ENCODE measurements around the gene MLH3.

Gene MLH3

DNA sequence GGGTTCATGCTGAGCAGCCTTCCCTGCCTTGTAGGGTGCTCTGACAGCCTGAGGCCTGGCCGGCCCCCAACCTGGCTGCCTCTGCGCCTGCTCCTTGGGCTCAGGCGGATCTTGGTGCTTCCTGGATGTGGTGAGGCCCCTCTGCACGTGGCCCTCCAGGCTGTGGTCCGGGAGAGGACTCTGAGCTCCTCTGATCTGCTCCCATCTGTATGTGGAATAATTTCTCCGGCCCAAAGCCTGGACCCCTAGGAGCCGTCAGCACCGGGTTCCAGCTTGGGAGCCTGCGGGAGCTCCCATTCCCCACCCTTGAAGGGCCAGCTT, 69.8 kb downstream of the MLH3 start:
- no peak for DNase-seq

DNA sequence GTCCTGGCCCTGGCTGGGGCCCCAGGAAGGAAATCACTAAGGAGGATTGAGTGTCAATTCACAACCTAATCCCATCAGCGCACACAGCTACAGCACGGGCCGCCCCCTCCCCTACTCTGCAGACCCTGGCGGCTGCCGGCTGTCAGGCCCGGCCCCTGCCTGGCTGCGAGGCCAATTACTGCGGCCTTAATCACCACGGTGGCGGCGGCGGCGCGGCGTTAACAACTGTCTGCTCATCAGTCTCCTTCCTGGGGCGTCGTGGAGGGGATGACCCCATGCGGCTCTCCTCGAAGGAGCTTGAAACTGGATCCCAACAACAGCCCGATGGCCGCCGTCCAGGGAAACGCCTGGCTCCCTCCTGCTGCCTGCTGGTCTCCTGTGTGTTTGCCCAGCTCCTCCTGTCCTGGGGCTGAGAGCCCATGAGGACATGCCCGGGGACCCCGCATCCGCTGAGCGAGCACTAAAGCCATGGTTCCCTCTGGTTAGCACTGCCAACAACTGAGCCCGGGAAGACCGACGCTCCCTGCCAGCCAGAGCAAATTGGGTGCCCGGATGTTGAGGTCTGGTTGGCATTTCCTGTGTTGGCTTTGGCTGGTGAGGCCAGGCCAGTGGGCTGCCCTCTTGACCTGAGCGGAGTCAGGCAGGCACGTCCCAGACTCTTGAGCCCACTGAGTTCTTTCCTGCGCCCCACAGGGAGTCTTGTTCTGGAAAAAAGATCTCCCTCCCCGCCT, 70.4 kb downstream of the MLH3 start:
- DNase-seq = peak; percentile 29

DNA sequence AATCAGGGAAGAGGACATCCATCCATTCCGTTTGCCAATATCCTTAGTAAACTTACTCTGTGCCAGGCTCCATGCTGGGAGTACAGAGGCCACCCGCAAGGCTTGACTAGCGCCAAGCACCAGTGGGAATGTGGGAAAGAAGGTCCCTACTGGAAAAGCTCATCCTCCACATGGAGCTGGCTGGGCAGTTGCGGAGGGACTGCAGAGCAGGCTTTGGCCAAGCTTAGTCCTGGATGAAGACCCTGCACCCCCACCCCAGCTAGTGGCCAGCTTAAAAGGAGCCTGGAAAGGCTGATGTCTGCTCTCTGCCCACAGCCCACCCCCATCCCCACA, 70.9 kb downstream of the MLH3 start:
- DNase-seq = no peak

DNA sequence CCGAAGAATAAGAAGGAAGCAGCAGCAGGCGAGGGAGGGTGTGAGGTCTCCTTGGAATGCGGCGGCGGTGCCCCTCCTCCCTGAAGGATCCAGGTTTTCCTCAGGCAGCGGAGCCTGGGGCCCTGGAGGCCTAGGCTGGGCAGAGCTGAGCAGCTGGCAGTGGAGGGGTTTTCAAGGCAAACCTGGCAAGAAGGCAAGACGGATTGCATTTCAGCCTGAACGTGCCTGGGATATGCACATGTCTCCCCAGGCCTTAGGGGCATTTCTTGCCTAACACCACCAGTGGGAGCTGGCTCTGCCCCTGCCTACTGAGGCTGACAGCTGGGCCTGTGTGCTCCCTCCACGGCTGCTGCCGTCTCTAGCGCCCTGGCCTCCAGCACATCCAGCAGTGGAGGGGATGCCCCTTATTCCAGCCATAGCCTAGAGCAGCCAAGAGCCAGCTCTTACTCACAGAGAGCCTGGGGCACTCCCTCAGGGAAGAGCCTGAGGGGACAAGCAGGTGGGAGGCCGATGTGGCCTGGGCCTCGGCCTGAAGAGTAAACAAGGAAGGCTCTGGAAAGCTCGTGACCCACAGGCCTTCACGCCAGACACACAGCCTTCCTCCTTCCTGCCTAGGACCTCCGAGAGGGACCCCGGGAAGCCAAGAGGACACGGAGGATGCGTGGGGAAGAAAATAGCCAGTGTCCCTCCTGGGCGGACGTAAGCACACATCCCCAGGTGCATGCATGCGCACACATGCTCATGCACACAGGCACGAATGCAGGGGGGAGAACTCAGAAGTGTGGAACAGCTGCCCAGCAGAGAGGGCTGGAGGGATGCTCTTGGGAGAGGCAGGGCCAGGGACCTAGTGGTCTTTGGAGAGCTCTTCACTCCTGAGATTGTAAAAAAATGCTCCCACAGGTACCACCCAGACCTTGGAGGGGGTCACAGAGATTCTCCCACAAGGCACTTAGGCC, 71.5 kb downstream of the MLH3 start:
- DNase-seq = peak; percentile 100

DNA sequence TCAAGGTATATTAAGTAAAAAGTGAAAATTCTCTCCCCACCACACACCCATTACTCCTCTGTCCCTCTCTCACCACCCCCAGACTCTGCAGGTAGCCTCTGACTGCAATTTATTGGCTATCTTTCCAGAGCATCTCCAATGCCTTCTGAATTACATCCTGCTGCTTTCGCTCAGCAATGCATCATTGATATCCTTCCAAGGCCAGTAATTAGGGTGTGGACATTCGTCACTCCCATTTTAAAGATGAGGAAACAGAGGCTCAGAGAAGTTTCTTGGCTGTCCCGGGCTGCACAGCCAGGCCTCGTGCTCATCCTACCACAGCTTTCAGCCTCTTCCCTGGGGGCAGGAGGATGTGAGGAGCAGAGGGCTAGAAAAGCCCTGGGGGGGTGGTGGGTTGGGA, 72.2 kb downstream of the MLH3 start:
- DNase-seq = no peak

DNA sequence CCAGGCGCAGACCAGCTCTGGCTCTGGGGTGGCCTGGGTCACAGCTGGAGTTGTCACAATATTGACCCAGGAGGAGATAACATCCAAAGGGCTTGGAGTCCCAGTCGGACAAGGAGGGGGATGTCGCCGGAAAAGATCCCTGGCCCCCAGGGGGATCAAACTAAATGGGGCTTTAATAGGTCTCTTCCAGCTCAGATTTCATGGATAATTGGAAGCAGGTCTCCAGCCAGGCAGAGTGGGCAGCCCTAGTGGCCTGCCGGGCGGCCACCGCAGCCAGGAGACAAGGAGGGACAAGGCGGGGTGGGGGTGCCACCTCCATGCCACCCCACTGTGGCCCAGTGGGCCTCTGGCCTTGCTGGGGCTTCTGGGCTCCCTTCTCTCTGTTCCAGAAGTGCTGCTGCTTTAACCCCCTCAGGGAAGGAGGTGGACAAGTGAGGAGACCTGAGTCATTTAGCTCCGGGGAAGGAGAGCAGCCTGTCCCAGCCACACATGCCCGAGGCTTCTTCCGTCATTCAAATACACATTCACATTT, 72.8 kb downstream of the MLH3 start:
- DNase-seq = no peak

DNA sequence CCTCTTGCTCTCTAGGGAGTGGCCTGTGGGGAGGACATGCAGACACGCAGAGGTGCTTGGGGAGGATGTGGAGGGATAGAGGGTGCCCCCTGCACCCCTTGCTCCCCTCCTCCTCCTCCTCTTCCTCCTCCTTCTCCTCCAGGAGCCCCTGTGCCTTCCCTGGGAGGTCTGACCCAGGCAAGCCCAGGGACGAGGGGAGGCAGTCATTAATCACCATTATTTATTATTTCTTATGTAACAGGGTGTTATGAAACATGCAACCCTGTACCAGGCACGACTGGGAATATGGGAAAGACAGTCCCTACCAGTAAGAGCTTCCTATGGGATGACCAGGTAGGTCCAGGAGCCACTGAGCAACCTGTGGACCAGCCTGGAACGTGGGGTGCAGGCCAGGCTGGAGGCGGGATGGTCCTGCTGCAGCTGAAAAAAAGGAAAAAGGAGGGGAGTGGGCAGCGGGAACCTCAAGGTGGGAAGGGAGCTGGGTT, 73.3 kb downstream of the MLH3 start:
- DNase-seq = no peak

DNA sequence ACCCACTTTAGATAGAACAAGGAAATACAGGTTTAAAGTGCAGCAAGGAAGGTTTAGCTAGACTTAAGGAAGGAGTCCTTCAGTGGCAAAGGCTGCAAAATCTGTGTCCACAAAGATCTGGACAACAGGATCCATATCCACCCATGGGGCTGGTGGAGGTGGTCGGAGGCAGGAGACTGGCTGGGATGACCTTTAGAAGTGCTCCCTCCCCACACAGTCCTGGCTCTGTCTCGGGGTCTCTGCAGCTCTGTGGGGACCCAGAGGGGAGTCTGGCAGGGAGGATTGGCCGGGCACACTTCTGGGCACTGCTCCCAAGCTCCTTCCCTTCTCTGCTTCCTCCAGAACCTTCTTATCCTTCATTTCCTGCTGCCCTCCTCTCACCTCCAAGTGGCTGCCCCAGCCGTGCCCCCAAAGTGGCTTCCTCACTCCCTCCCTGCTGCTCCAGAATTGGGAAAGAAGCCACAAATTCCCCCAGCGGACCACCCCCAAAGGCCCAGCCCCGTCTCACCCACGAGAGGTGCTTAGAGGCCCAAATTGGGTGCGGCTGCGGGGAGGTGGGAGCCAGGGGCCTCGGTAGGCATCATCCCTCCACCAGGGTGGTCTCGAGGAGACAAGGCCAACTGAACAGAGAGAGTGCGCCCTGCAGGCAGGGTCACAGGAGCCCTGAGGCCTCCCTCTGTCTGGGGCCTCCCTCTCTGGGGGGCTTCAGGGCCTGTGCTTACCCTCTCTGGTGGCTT, 73.9 kb downstream of the MLH3 start:
- DNase-seq = no peak

DNA sequence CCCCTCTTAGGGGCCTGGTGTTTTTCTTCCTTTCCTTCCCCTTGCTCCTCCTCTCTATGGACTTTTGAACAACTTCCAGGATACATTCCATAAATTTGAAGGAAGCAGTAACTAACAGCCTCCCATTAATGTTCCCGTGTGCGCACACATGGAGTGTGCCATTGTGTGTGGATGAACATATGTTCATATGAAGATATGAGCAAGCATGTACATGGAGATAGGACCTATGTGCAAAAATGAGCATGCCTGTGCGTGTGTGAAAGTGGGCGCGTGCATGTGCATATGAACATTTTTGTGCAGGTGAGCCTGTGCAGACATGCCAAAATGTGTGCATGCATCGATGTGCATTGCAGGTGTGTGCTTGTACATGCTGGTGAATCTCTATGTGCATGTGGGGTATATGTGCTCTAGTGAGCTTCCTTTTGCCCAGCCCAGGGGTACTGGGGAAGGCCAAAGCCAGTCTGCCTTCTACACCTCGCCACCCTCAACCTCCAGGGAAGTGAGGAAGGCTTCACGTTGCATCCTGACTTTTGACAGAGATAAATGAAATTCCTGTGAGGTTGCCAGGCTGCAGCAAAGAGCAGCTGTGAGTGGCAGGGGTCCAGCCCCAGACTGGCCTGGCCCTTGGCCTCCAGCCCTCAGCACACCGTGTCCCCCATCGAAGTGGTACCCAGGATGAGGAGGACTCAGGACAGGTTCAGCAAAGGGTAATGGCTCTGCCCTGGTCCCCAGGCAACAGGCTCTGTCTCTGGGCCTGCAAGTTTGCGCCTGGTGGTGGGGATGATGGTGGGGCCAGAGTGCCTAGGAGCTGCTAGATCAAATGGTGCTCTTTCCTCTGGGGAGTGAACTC, 74.8 kb downstream of the MLH3 start:
- DNase-seq = no peak

DNA sequence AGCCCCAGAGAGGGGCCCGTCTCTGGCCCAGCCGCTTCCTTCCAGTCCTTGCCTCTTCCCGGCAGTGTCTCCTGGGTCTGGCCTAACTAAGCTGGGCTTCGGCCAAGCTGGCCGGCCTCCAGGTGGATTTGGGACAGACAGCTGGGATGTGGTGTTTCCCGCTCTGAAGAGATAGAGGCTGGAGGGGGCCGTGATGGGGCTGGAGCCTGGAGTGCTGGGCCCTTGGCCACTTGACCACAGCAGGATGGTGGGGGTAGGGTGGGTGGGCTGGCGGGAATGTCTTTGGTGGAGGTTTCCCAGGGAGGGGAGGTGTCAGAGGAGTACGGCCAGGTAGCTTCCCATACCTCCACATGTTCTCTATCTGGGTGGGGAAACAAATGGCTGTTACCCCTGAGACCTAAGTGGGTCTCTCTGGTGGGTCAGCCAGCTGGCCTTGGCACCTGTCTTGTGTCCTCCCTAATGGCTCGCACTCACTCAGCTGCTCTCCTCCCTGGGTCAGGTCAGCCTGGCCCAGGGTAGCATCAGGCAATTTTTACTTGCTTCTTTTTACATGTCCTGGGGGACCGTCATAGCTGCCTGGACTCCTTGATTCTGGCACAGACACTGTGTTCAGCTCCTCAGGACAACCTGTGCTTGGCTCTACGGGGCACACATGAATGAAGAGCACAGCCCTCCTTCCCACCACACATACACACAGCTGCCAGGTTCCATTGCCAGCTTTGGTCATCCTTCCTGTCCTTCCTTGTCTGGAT, 76.0 kb downstream of the MLH3 start:
- no peak for DNase-seq

DNA sequence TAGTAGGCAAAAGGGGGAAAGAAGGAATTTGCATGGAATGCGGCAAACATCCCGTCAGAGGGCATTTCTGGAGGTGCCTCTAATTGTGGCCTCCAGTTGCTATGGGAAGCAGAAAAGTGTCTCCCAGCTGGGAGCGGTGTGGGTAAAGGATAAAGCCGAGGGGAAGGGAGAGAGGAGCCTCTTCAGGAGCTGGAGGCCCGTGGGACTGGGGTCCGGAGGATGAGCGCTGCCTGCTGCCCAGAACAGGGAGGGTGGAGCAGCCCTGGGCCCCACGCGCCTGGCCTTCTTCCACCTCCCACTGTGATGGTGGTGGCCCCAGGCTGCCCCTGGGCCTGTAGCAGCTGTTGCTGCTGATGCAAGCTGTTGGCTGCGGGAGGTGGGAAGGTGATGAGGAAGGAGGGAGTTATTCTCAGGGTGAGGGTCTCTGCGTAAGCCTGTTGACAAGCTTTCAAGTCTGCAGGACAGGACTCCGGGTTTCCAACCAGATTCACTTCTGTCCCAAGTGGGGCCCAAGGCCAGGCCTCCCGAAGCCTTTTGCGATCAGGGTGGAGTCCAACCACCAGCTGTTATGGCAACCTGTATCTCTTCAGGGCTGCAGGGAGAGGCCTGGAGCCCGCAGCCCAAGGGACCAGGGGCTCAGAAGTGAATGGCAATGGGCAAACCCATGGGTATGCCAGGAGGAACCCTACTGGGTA, 76.8 kb downstream of the MLH3 start:
- no peak for DNase-seq

DNA sequence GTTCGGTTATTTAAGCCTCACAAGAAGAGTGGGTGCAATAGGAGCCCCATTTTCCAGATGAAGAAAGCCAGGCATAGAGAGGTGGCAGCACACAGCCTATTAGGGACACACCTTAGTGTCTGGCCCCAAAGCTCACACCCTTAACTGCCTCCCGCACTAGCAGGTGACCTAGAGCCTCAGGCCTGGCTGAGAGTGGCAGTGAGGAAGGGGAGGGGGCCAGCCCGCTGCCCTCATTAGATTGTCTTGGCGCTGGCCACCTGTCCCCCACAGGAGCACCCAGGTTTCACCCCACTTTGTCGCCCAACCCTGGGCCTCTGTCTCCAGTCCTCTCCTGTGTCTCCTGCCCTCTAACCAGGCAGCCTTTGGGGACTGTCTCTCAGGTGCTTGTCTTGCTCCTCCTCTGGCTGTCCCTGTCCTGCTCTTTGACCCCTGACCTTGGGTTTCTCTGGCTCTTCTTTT, 77.3 kb downstream of the MLH3 start:
- no peak for DNase-seq

DNA sequence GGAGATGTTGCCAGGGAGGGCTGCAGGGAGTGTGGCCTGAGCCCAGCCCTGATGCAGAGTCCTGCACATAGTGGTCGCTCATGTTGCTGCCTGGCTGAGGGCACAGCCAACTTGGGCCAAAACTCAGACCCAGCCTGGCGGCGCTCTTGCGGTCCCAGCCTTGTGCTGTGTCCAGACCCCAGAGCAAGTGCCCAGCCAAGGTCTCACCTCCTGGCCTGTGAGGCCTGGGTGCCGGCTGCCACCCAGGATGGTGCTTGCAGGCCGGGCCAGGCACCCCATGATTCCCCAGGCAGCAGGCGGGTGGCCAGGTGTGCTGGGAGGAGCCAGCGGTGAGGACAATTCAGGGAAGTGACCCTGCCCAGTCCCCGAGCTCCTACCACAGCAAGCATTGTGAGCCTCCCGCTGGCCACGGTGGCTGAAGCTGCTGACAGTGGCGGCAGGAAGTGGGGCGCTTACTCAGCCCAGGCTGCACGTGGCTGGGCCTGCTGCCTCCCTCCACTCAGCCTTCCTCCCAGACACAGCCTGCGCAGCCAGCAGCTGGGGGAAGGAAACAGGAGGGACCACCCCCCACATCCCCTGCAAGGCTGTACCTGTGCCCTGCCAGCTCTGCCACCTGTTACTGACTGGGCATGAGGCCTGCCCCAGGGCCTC, 78.1 kb downstream of the MLH3 start:
- DNase-seq = no peak

DNA sequence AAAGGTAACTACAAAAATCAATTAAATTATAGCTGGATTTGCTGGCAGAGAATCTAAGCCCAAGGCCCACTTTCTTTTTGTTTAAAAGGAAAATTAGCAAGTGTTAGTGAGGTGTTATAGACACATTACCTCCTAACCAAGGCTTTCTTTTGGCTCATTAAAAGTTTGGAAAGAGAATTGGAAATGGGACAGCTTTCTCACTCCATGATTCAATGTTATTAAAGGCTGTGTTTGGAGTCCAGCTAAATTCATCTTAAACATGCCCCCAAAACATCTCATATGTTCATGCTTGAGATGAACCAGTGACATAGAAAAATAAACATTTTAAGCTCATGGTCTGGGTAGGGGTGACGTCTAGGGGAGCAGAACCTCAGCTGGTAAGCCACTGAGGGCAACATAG, 82.5 kb downstream of the MLH3 start:
- no peak for DNase-seq

DNA sequence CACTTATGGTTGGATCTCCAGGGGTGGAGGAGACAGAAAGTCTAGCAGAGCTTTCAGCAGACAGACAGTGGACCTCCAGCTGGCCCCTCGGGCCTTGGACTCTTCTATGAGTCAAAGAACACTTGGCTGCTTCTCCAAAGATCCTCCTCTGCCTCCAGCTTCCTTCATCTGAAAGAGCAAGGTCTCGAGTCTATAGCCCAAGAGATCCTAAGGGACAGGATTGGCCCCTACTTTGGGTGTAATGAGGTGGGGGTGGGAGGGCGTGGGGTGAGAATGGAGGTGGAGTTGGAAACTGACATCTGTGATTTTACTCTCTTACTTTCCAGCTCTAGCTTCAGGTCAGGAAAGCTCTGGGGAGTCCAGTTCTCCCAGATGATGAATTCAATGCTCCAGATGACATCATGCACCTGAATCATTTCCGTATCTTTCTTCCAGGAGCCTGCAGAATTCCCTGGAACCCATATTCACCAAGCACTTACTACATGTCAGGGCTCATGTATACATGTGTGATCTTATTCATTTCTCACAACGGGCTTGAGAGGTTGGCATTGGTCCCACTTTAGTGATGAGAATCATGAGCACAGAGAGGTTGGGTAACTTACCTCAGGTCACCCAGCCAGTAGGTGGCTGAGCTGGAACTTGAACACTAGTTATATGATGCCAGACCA, 85.6 kb downstream of the MLH3 start:
- DNase-seq = no peak

DNA sequence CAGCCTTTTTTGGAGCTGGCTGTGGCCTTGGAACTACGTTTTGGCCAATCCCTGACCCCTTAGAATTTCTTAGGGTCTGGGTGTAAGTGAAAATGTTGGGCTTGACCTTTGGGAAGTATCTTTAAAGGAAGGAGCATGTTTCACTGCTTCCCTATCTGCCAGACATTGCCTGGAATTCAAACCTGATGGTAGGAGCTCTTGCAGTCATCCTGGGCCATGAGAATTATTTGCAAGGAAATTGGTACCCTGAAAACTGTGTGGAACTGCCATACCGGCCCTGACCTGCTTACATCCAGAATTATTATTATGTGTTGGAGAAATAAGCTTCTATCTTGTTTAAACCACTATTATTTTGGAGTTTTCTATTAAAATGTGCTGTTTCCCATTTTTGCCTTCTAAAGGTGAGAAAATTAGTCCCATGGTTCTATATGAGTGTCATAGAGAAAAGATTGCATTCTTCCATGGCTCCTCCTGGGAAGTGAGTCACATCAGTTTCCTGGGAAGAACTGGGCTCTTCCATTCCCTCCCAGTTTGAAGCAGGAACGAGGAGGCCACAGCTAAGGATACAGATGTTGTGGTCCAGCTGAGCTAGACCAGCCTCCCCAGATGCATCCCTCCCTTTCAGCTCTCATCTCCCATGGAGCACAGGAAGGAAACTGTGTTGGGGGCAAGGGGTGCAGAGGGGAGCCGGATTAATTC, 86.3 kb downstream of the MLH3 start:
- no peak for DNase-seq
